ENCODE data around the gene GRIA4. TPM values are rescaled to one million over a fixed set of nuclear protein-coding genes. Genes with fewer than 3 reads are reported as not detected.

Gene GRIA4
- polyA plus RNA-seq, 1 donor from 2014 or later, result 6.3 TPM

DNA sequence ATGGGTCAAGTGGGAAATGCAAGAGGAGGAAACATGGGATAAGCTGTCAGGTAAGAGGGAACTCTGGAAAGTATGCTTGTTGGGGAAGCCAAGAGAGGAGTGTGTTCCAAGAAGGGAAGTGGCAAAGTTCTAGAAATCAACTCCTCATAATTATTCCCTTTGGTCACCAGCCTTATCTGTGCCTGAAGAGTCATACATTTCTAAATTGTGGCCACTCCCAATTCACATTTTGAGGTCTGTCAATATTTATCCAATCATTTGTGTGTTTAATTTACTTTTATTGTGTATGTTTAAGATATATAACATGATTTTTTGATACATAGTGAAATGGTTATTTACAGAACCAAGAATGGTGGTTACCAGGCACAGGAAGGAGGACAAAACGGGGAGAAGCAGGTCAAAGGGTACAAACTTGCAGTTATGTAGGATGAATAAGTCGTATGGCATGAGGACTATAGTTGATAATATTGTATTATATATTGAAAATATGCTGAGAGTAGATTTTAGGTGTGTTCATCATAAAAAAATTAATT is 131.7 kb downstream of the GRIA4 start:
- Histone ChIP-seq H3K4me2 (ENCODE audit: low read length) (no peak overlapping the region), H2AFZ (ENCODE audit: low read depth, low read length) (no peak overlapping the region), H3K4me3 (ENCODE audit: low read length) (no peak overlapping the region), H3K27me3 (ENCODE audit: insufficient read depth, low read depth, low read length) (no peaks in the 10 kb centered on the region), H4K20me1 (ENCODE audit: insufficient read depth) (no peaks in the 10 kb centered on the region), H3K9me3 (ENCODE audit: low read length) (no peaks in the 10 kb centered on the region), H3K9ac (ENCODE audit: low read length) (no peak overlapping the region), H3F3A (ENCODE audit: insufficient read depth, low read length, poor library complexity, severe bottlenecking) (no peaks in the 10 kb centered on the region), H3K9me2 (ENCODE audit: insufficient read depth, low read length) (no peaks in the 10 kb centered on the region), H3K27ac (ENCODE audit: low read length) (no peak overlapping the region), H3K36me3 (ENCODE audit: insufficient read depth, low read length) (no peaks in the 10 kb centered on the region), H3K79me2 (replicated peaks; ENCODE audit: insufficient read depth, low read length) (no peaks in the 10 kb centered on the region)
- no peak for TF ChIP-seq MXI1 (conservative IDR thresholded peaks at IDR 0.05; ENCODE audit: poor library complexity, severe bottlenecking)
- TF ChIP-seq RAD21 (conservative IDR thresholded peaks at IDR 0.05), result no peak
- no peak for TF ChIP-seq TAF1 (IDR thresholded peaks at IDR 0.05; ENCODE audit: low read depth)

DNA sequence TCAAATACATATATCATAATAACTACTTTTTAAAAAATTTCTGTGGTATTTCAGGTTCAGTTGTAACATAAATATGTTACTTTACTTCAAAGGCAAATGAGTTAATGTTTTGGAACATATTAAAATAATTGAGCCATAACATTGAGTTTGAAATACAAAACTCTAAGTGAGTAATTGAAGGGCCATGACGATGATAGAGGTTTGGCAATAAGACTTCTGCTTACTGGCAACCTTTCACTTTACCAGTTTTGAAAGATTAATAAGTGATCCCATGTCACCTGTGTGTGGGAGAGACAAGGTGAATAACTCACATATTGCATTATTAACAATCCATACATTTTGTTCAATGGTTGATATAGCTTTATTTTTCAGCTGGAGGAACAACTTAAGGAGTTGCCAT is 144.4 kb downstream of the GRIA4 start:
- no peak overlapping the region for H3K9ac ChIP-seq (ENCODE audit: low read length)
- H3K27ac ChIP-seq (ENCODE audit: low read length), result no peak overlapping the region
- H3K4me2 ChIP-seq (ENCODE audit: low read length), result no peak overlapping the region
- H3F3A ChIP-seq (ENCODE audit: insufficient read depth, low read length, poor library complexity, severe bottlenecking), result no peaks in the 10 kb centered on the region
- no peaks in the 10 kb centered on the region for H3K36me3 ChIP-seq (ENCODE audit: insufficient read depth, low read length)
- no peaks in the 10 kb centered on the region for H3K9me2 ChIP-seq (ENCODE audit: insufficient read depth, low read length)
- no peak overlapping the region for H3K4me3 ChIP-seq (ENCODE audit: low read length)
- H3K79me2 ChIP-seq (replicated peaks; ENCODE audit: insufficient read depth, low read length), result no peaks in the 10 kb centered on the region
- H3K27me3 ChIP-seq (ENCODE audit: insufficient read depth, low read depth, low read length), result no peaks in the 10 kb centered on the region
- H2AFZ ChIP-seq (ENCODE audit: low read depth, low read length), result no peak overlapping the region
- no peaks in the 10 kb centered on the region for H3K9me3 ChIP-seq (ENCODE audit: low read length)
- H4K20me1 ChIP-seq (ENCODE audit: insufficient read depth), result no peaks in the 10 kb centered on the region
- TF ChIP-seq TAF1 (IDR thresholded peaks at IDR 0.05; ENCODE audit: low read depth) (no peak), RAD21 (conservative IDR thresholded peaks at IDR 0.05) (no peak), EP300 (conservative IDR thresholded peaks at IDR 0.05; ENCODE audit: poor library complexity, severe bottlenecking) (no peak), MXI1 (conservative IDR thresholded peaks at IDR 0.05; ENCODE audit: poor library complexity, severe bottlenecking) (no peak)
- TF ChIP-seq, protein P1, sequence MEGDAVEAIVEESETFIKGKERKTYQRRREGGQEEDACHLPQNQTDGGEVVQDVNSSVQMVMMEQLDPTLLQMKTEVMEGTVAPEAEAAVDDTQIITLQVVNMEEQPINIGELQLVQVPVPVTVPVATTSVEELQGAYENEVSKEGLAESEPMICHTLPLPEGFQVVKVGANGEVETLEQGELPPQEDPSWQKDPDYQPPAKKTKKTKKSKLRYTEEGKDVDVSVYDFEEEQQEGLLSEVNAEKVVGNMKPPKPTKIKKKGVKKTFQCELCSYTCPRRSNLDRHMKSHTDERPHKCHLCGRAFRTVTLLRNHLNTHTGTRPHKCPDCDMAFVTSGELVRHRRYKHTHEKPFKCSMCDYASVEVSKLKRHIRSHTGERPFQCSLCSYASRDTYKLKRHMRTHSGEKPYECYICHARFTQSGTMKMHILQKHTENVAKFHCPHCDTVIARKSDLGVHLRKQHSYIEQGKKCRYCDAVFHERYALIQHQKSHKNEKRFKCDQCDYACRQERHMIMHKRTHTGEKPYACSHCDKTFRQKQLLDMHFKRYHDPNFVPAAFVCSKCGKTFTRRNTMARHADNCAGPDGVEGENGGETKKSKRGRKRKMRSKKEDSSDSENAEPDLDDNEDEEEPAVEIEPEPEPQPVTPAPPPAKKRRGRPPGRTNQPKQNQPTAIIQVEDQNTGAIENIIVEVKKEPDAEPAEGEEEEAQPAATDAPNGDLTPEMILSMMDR (IDR thresholded peaks at IDR 0.05; ENCODE audit: poor library complexity, severe bottlenecking), result no peak

DNA sequence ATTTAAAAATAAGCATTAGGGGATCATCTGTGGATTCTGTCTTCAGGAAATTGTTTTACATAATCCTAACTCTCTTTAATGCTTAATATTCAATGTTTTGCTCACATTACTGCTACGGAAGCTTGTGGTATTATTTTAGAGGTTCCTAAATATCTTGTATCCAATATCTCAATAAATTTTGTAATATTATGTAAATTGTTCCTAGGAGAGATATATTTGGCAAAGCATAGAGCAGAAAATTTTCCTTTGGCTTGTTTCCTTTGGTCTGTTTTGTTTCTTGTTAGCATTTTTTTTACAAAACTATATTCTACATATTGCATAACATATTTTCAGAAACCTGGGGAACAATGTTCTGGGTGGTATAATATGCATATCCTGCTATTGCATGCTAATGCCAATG is 144.8 kb downstream of the GRIA4 start:
- no peak overlapping the region for H3K9ac ChIP-seq (ENCODE audit: low read length)
- H2AFZ ChIP-seq (ENCODE audit: low read depth, low read length), result no peak overlapping the region
- H3K36me3 ChIP-seq (ENCODE audit: insufficient read depth, low read length), result no peaks in the 10 kb centered on the region
- H4K20me1 ChIP-seq (ENCODE audit: insufficient read depth), result no peaks in the 10 kb centered on the region
- no peak overlapping the region for H3K4me2 ChIP-seq (ENCODE audit: low read length)
- no peaks in the 10 kb centered on the region for H3F3A ChIP-seq (ENCODE audit: insufficient read depth, low read length, poor library complexity, severe bottlenecking)
- H3K9me2 ChIP-seq (ENCODE audit: insufficient read depth, low read length), result no peaks in the 10 kb centered on the region
- no peaks in the 10 kb centered on the region for H3K9me3 ChIP-seq (ENCODE audit: low read length)
- H3K27me3 ChIP-seq (ENCODE audit: insufficient read depth, low read depth, low read length), result no peaks in the 10 kb centered on the region
- TF ChIP-seq, protein P2, sequence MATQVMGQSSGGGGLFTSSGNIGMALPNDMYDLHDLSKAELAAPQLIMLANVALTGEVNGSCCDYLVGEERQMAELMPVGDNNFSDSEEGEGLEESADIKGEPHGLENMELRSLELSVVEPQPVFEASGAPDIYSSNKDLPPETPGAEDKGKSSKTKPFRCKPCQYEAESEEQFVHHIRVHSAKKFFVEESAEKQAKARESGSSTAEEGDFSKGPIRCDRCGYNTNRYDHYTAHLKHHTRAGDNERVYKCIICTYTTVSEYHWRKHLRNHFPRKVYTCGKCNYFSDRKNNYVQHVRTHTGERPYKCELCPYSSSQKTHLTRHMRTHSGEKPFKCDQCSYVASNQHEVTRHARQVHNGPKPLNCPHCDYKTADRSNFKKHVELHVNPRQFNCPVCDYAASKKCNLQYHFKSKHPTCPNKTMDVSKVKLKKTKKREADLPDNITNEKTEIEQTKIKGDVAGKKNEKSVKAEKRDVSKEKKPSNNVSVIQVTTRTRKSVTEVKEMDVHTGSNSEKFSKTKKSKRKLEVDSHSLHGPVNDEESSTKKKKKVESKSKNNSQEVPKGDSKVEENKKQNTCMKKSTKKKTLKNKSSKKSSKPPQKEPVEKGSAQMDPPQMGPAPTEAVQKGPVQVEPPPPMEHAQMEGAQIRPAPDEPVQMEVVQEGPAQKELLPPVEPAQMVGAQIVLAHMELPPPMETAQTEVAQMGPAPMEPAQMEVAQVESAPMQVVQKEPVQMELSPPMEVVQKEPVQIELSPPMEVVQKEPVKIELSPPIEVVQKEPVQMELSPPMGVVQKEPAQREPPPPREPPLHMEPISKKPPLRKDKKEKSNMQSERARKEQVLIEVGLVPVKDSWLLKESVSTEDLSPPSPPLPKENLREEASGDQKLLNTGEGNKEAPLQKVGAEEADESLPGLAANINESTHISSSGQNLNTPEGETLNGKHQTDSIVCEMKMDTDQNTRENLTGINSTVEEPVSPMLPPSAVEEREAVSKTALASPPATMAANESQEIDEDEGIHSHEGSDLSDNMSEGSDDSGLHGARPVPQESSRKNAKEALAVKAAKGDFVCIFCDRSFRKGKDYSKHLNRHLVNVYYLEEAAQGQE (IDR thresholded peaks at IDR 0.05; ENCODE audit: borderline replicate concordance), result no peak
- TF ChIP-seq MXI1 (conservative IDR thresholded peaks at IDR 0.05; ENCODE audit: poor library complexity, severe bottlenecking) (no peak), EP300 (conservative IDR thresholded peaks at IDR 0.05; ENCODE audit: poor library complexity, severe bottlenecking) (no peak), SMC3 (conservative IDR thresholded peaks at IDR 0.05; ENCODE audit: poor library complexity) (no peak), RAD21 (conservative IDR thresholded peaks at IDR 0.05) (no peak), POLR2AphosphoS5 (IDR thresholded peaks at IDR 0.05) (no peak), TAF1 (IDR thresholded peaks at IDR 0.05; ENCODE audit: low read depth) (no peak), EZH2 (IDR thresholded peaks at IDR 0.05; ENCODE audit: borderline replicate concordance, insufficient read depth, low read length, poor library complexity, severe bottlenecking) (no peak)
- TF ChIP-seq, protein P1 (IDR thresholded peaks at IDR 0.05; ENCODE audit: poor library complexity, severe bottlenecking), result no peak
- no peak overlapping the region for H3K4me3 ChIP-seq (ENCODE audit: low read length)
- no peaks in the 10 kb centered on the region for H3K79me2 ChIP-seq (replicated peaks; ENCODE audit: insufficient read depth, low read length)
- H3K27ac ChIP-seq (ENCODE audit: low read length), result no peak overlapping the region

Measured in neural cell (in vitro differentiated cells).